Measurements from ENCODE around the gene AQP4.
A peak's percentile ranks its signal among the peaks of the same experiment; 100 is the strongest.

AQP4 gene

GRCh38 chr18:26865557-26865956 lies at the start of gene AQP4:
TSS of gene AQP4 (minus strand) at chr18:26865707. CDS start at chr18:26865689, 18 bp downstream.
- H3K9me3 ChIP-seq: 0 out of 2 replicates have a peak, but pooled peaks cover 5% of the 10 kb centered on the region
- H3K36me3 ChIP-seq: no peaks in the 10 kb centered on the region
- no peak within 1 kb of the TSS for H3K4me3 ChIP-seq
- H3K4me2 ChIP-seq: peak within 1 kb of the TSS; percentile 17; the same call in 1 of the 2 replicates
- H3K27ac ChIP-seq: no peak within 1 kb of the TSS
- H4K20me1 ChIP-seq: no peaks in the 10 kb centered on the region
- H3K27me3 ChIP-seq: no peaks in the 10 kb centered on the region
- H3K4me1 ChIP-seq: 0 out of 2 replicates have a peak, but pooled peaks cover 8% of the 10 kb centered on the region
- H3K9ac ChIP-seq: no peak within 1 kb of the TSS
- no peak for TF ChIP-seq Cebpa-rat (IDR thresholded peaks at IDR 0.05)

- Histone ChIP-seq H4K20me1 (no peaks in the 10 kb centered on the region), H3K27ac (no peak overlapping the region), H3K36me3 (no peaks in the 10 kb centered on the region), H3K27me3 (no peaks in the 10 kb centered on the region), H3K4me3 (no peak overlapping the region), H3K4me1 (peaks cover 5% of the 10 kb centered on the region; the same call in 1 of the 2 replicates), H3K9me3 (no peaks in the 10 kb centered on the region), H3K9ac (no peak overlapping the region), H3K4me2 (0 out of 2 replicates have a peak overlapping the region, but pooled peaks have one; percentile 3)
- TF ChIP-seq Cebpa-rat (IDR thresholded peaks at IDR 0.05): no peak
Observed at GRCh38 chr18:26911840-26912239, 46.3 kb upstream of the AQP4 start.

- Histone ChIP-seq H3K9me3 (peaks cover 1% of the 10 kb centered on the region; the same call in 1 of the 2 replicates), H3K36me3 (no peaks in the 10 kb centered on the region), H3K27ac (no peak overlapping the region), H4K20me1 (no peaks in the 10 kb centered on the region), H3K4me2 (no peak overlapping the region), H3K9ac (no peak overlapping the region), H3K4me3 (no peak overlapping the region), H3K27me3 (no peaks in the 10 kb centered on the region), H3K4me1 (peaks cover 5% of the 10 kb centered on the region; the same call in 1 of the 2 replicates)
- TF ChIP-seq Cebpa-rat (IDR thresholded peaks at IDR 0.05): no peak
Observed at GRCh38 chr18:26909599-26910290, 44.2 kb upstream of the AQP4 start.

GRCh38 chr18:26908906-26909305 lies 43.4 kb upstream of the AQP4 start:
- Histone ChIP-seq H3K27me3 (no peaks in the 10 kb centered on the region), H3K4me3 (no peak overlapping the region), H3K36me3 (no peaks in the 10 kb centered on the region), H4K20me1 (no peaks in the 10 kb centered on the region), H3K9me3 (peaks cover 9% of the 10 kb centered on the region), H3K27ac (no peak overlapping the region), H3K4me2 (no peak overlapping the region), H3K4me1 (peaks cover 5% of the 10 kb centered on the region; the same call in 1 of the 2 replicates), H3K9ac (no peak overlapping the region)
- no peak for TF ChIP-seq Cebpa-rat (IDR thresholded peaks at IDR 0.05)

GRCh38 chr18:26902291-26902690 lies 36.8 kb upstream of the AQP4 start:
- no peak overlapping the region for H3K27ac ChIP-seq
- peaks cover 20% of the 10 kb centered on the region for H3K9me3 ChIP-seq
- H3K4me3 ChIP-seq: no peak overlapping the region
- no peak overlapping the region for H3K4me2 ChIP-seq
- H3K27me3 ChIP-seq: no peaks in the 10 kb centered on the region
- H3K36me3 ChIP-seq: no peaks in the 10 kb centered on the region
- no peak for TF ChIP-seq Cebpa-rat (IDR thresholded peaks at IDR 0.05)
- no peaks in the 10 kb centered on the region for H4K20me1 ChIP-seq
- H3K4me1 ChIP-seq: no peaks in the 10 kb centered on the region
- H3K9ac ChIP-seq: no peak overlapping the region

- no peak overlapping the region for H3K27ac ChIP-seq
- no peaks in the 10 kb centered on the region for H3K27me3 ChIP-seq
- H3K4me3 ChIP-seq: no peak overlapping the region
- H3K4me1 ChIP-seq: no peaks in the 10 kb centered on the region
- no peaks in the 10 kb centered on the region for H4K20me1 ChIP-seq
- TF ChIP-seq Cebpa-rat (IDR thresholded peaks at IDR 0.05): no peak
- no peak overlapping the region for H3K4me2 ChIP-seq
- H3K9ac ChIP-seq: no peak overlapping the region
- H3K36me3 ChIP-seq: no peaks in the 10 kb centered on the region
- peaks cover 20% of the 10 kb centered on the region for H3K9me3 ChIP-seq
Observed at GRCh38 chr18:26901020-26901419, 35.5 kb upstream of the AQP4 start.

- Histone ChIP-seq H3K4me2 (no peak overlapping the region), H3K27ac (no peak overlapping the region), H3K9ac (no peak overlapping the region), H3K4me3 (no peak overlapping the region), H3K9me3 (no peaks in the 10 kb centered on the region), H4K20me1 (no peaks in the 10 kb centered on the region), H3K4me1 (no peaks in the 10 kb centered on the region), H3K36me3 (no peaks in the 10 kb centered on the region), H3K27me3 (no peaks in the 10 kb centered on the region)
- TF ChIP-seq Cebpa-rat (IDR thresholded peaks at IDR 0.05): no peak
Observed at GRCh38 chr18:26894426-26894825, 28.9 kb upstream of the AQP4 start.

- no peak for TF ChIP-seq Cebpa-rat (IDR thresholded peaks at IDR 0.05)
- Histone ChIP-seq H3K4me2 (no peak overlapping the region), H3K9ac (no peak overlapping the region), H3K27ac (no peak overlapping the region), H4K20me1 (no peaks in the 10 kb centered on the region), H3K9me3 (no peaks in the 10 kb centered on the region), H3K36me3 (no peaks in the 10 kb centered on the region), H3K27me3 (no peaks in the 10 kb centered on the region), H3K4me3 (no peak overlapping the region), H3K4me1 (no peaks in the 10 kb centered on the region)
Observed at GRCh38 chr18:26893996-26894395, 28.5 kb upstream of the AQP4 start.

- H3K27ac ChIP-seq: no peak overlapping the region
- H3K9me3 ChIP-seq: no peaks in the 10 kb centered on the region
- no peak overlapping the region for H3K4me2 ChIP-seq
- TF ChIP-seq Cebpa-rat (IDR thresholded peaks at IDR 0.05): no peak
- no peaks in the 10 kb centered on the region for H3K36me3 ChIP-seq
- H3K9ac ChIP-seq: no peak overlapping the region
- no peaks in the 10 kb centered on the region for H3K27me3 ChIP-seq
- no peaks in the 10 kb centered on the region for H4K20me1 ChIP-seq
- no peak overlapping the region for H3K4me3 ChIP-seq
- H3K4me1 ChIP-seq: no peaks in the 10 kb centered on the region
Observed at GRCh38 chr18:26888259-26888658, 22.8 kb upstream of the AQP4 start.

- H3K9me3 ChIP-seq: no peaks in the 10 kb centered on the region
- no peaks in the 10 kb centered on the region for H4K20me1 ChIP-seq
- H3K9ac ChIP-seq: no peak overlapping the region
- no peaks in the 10 kb centered on the region for H3K36me3 ChIP-seq
- H3K4me1 ChIP-seq: no peaks in the 10 kb centered on the region
- no peak overlapping the region for H3K27ac ChIP-seq
- TF ChIP-seq Cebpa-rat (IDR thresholded peaks at IDR 0.05): no peak
- no peak overlapping the region for H3K4me3 ChIP-seq
- H3K4me2 ChIP-seq: no peak overlapping the region
- no peaks in the 10 kb centered on the region for H3K27me3 ChIP-seq
Observed at GRCh38 chr18:26875040-26875654, 9.6 kb upstream of the AQP4 start.

Measured in BLaER1 (cell line).